Nephron progenitor cell (in vitro differentiated cells): Measurements from ENCODE around the gene EXOC7.
"Not testable (repeated sequence)": the region's sequence is repeated elsewhere in the genome, so short reads cannot be mapped to it uniquely, and the experiment has no call there.

Source experiments
- DNase-seq: peaks from one replicate; pipeline ENCODE4 v3.0.0; 2021
- H3K27ac Mint-ChIP-seq: 2 replicates; pipeline ENCODE4 v1.8.0; 2021; ENCODE audit warnings: mild to moderate bottlenecking, moderate library complexity, mixed read lengths
- H3K27me3 Mint-ChIP-seq: 2 replicates; pipeline ENCODE4 v1.8.0; 2021; ENCODE audit warnings: mild to moderate bottlenecking, low read depth, mixed read lengths; ENCODE audit not compliant: poor library complexity
- H3K36me3 Mint-ChIP-seq: 2 replicates; pipeline ENCODE4 v1.8.0; 2021; ENCODE audit warnings: low read depth, mixed read lengths
- H3K4me1 Mint-ChIP-seq: 2 replicates; pipeline ENCODE4 v1.8.0; 2021; ENCODE audit warnings: mixed read lengths
- H3K4me3 Mint-ChIP-seq: 2 replicates; pipeline ENCODE4 v1.8.0; 2021; ENCODE audit warnings: mild to moderate bottlenecking, moderate library complexity, mixed read lengths
- H3K9me3 Mint-ChIP-seq: 2 replicates; pipeline ENCODE4 v1.8.0; 2021; ENCODE audit warnings: mild to moderate bottlenecking, moderate library complexity, mixed read lengths
- CTCF ChIP-seq: fragments of 200-600 bp; sonication (generic); IDR thresholded peaks from 2 replicates; pipeline ENCODE4 v1.5.0; 2021; ENCODE audit warnings: antibody characterized with exemption

Gene EXOC7

GRCh38 chr17:76078860-76079534, 24.6 kb downstream of the EXOC7 start, which contains the start of gene ZACN:
Gene ZACN, plus strand, starts transcription at chr17:76079182. Its CDS starts 83 bp downstream, at chr17:76079265.
- Mint-ChIP-seq H3K27me3 (peaks cover 68% of the 10 kb centered on the region), H3K36me3 (no peaks in the 10 kb centered on the region), H3K27ac (no peak within 1 kb of the TSS), H3K4me1 (peaks cover 63% of the 10 kb centered on the region), H3K9me3 (no peaks in the 10 kb centered on the region), H3K4me3 (peak within 1 kb of the TSS; percentile 54)
- no peak for TF ChIP-seq CTCF
- DNase-seq, result no peak

GRCh38 chr17:76078370-76078769, 25.2 kb downstream of the EXOC7 start:
- not testable (repeated sequence) for H3K27ac Mint-ChIP-seq, H3K9me3 Mint-ChIP-seq, H3K4me3 Mint-ChIP-seq, H3K36me3 Mint-ChIP-seq, DNase-seq
- Mint-ChIP-seq H3K4me1 (peaks cover 63% of the 10 kb centered on the region), H3K27me3 (peaks cover 74% of the 10 kb centered on the region)

GRCh38 chr17:76077584-76078110, 25.9 kb downstream of the EXOC7 start:
- no peak for TF ChIP-seq CTCF
- no peaks in the 10 kb centered on the region for H3K36me3 Mint-ChIP-seq
- no peaks in the 10 kb centered on the region for H3K9me3 Mint-ChIP-seq
- peaks cover 63% of the 10 kb centered on the region for H3K4me1 Mint-ChIP-seq
- H3K27me3 Mint-ChIP-seq, result peaks cover 80% of the 10 kb centered on the region
- no peak overlapping the region for H3K27ac Mint-ChIP-seq
- H3K4me3 Mint-ChIP-seq, result no peak overlapping the region
- DNase-seq, result no peak

DNA sequence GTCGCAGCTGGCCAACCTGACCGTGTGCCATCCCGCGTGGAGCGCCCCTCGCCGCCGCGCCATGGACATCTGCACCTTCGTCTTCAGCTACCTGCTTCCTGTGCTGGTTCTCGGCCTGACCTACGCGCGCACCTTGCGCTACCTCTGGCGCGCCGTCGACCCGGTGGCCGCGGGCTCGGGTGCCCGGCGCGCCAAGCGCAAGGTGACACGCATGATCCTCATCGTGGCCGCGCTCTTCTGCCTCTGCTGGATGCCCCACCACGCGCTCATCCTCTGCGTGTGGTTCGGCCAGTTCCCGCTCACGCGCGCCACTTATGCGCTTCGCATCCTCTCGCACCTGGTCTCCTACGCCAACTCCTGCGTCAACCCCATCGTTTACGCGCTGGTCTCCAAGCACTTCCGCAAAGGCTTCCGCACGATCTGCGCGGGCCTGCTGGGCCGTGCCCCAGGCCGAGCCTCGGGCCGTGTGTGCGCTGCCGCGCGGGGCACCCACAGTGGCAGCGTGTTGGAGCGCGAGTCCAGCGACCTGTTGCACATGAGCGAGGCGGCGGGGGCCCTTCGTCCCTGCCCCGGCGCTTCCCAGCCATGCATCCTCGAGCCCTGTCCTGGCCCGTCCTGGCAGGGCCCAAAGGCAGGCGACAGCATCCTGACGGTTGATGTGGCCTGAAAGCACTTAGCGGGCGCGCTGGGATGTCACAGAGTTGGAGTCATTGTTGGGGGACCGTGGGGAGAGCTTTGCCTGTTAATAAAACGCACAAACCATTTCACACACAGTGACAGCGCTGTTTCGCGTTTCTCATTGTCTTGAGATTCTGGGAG, 26.6 kb downstream of the EXOC7 start:
- no peaks in the 10 kb centered on the region for H3K9me3 Mint-ChIP-seq

DNA sequence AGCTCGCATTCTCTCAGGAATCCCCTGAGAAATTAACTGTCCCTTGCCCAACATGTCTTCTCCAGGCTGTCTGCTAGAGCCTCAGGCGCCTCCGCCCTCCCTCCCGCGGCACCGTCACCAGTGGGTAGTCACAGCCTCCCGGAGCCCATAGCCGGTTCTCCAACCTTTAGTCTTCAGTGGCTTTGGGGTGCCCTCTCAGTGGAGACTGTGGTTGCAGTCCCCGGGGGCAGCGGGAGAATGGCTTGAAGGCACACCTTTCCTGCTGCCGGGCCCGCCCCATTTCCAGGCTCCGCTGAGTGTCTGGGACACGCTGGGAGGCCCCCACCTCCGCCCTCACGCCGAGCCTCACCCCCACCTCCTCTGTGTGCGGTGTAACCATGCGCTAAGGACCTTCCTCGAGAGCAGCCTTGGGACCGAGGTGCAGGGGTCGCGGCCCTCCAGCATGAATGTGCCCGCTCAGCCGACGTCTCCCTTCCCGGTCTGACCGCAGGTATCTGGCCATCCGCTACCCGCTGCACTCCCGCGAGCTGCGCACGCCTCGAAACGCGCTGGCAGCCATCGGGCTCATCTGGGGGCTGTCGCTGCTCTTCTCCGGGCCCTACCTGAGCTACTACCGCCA, 27.3 kb downstream of the EXOC7 start:
- peaks cover 79% of the 10 kb centered on the region for H3K27me3 Mint-ChIP-seq
- no peaks in the 10 kb centered on the region for H3K9me3 Mint-ChIP-seq
- TF ChIP-seq CTCF, result no peak
- no peaks in the 10 kb centered on the region for H3K36me3 Mint-ChIP-seq
- peak overlapping the region; percentile 30 for H3K4me3 Mint-ChIP-seq
- peak; percentile 30 for DNase-seq
- peaks cover 66% of the 10 kb centered on the region for H3K4me1 Mint-ChIP-seq
- H3K27ac Mint-ChIP-seq, result no peak overlapping the region

More for the DNA sequence above, 26.6 kb downstream of the EXOC7 start:
- H3K27me3 Mint-ChIP-seq, result peaks cover 82% of the 10 kb centered on the region
- H3K36me3 Mint-ChIP-seq, result no peaks in the 10 kb centered on the region
- H3K27ac Mint-ChIP-seq, result no peak overlapping the region
- H3K4me3 Mint-ChIP-seq, result peak overlapping the region; percentile 70
- DNase-seq, result no peak
- TF ChIP-seq CTCF, result no peak
- peaks cover 64% of the 10 kb centered on the region for H3K4me1 Mint-ChIP-seq
